ENCODE measurements around the gene ELOF1.

GRCh38 chr19:11538232-11539036 lies 20.6 kb downstream of the ELOF1 start, which contains the start of gene CNN1:
- TF ChIP-seq CTCF (conservative IDR thresholded peaks at IDR 0.05; ENCODE audit: low read depth, low read length): no peak
- no peak for TF ChIP-seq EZH2 (IDR thresholded peaks at IDR 0.05; ENCODE audit: low read length, unreplicated experiment)
- TF ChIP-seq EZH2phosphoT487 (IDR thresholded peaks at IDR 0.05; ENCODE audit: borderline replicate concordance, low read length): no peak

Data from PC-3 (cell line).